Hindlimb muscle (tissue), 1 donor: Measurements from ENCODE around the gene AGMO. TPM values are rescaled to one million over a fixed set of nuclear protein-coding genes. Genes with fewer than 3 reads are reported as not detected.

Experiments
- DNase-seq: peaks from one replicate; pipeline ENCODE4 v3.0.0-alpha.2; 2013
- polyA plus RNA-seq: library from polyadenylated mRNA; unstranded; fragments of 120-200 nt; gene quantifications from one replicate; pipeline ENCODE4 v1.2.1, GENCODE V29; 2013; ENCODE audit not compliant: insufficient read length

AGMO gene
- polyA plus RNA-seq, 1 donor = 0.18 TPM

DNA sequence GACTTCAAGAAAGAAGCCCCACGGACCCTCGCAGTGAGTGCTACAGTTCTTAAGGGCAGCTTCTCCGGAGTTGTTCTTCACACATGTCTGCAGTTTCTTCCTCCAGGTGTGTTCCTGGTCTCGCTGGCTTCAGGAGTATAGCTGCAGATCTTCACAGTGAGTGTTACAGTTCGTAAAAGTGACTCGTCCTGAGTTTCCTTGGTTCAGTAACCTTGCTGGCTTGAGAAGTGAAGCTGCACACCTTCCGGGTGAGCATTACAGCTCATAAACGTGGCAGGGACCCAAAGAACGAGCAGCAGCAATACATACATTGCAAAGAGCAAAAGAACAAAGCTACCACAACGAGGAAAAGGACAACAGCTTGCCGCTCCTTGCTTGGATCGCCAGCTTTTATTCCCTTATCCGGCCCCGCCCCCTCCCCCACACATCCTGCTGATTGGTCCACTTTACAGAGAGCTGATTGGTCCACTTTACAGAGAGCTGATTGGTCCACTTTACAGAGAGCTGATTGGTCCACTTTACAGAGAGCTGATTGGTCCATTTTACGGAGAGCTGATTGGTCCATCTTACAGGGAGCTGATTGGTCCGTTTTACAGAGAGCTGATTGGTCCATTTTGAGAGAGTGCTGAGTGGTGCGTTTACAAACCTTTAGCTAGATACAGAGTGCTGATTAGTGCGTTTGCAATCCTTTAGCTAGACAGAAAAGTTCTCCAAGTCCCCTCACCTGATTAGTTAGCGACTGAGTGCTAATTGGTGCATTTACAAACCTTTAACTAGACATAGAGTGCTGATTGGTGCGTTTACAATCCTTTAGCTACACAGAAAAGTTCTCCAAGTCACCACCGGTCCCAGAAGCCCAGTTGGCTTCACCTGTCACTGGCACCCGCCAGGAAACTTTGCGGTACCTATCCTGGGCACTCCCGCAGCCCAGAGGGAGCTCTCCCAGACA is 165.3 kb downstream of the AGMO start:
- no peak for DNase-seq

DNA sequence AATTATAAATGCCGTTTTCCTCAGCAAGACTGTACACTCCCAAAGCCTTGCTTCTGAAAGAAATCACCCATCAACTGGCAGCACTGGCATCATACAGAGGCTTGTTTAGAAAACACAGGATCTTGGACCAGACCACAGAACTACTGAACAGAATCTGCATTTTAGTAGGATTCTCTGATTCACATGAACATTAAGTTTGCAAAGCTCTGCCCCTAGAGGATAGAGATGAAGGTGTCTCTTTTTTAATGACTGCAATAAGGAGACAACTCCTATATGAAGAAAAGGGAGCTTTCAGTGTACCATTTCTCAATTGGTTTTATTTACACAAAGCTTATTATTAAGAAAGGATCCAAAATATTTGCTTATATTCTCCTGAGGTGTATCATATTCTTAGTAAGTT is 172.7 kb downstream of the AGMO start:
- DNase-seq = no peak

DNA sequence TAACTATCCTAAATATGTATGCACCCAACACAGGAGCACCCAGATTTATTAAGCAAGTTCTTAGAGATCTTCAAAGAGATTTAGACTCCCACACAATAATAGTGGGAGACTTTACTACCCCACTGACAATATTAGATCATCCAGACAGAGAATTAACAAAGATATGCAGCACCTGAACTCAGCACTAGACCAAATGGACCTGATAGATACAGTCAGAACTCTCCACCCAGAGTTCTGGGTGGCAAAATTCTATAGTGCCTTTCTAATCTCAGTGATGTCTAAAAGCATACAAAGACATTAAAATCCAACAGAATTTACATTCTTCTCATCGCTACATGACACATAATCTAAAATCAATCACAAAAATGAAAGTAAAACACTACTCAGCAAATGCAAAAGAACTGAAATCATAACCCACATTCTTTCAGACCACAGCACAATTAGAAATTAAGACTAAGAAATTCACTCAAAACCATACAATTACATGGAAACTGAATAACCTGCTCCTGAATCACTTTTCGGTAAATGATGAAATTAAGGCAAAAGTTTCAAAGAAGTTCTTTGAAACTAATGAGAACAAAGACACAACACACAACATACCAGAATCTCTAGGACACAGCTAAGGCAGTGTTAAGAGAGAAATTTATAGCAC is 183.2 kb downstream of the AGMO start:
- no peak for DNase-seq

DNA sequence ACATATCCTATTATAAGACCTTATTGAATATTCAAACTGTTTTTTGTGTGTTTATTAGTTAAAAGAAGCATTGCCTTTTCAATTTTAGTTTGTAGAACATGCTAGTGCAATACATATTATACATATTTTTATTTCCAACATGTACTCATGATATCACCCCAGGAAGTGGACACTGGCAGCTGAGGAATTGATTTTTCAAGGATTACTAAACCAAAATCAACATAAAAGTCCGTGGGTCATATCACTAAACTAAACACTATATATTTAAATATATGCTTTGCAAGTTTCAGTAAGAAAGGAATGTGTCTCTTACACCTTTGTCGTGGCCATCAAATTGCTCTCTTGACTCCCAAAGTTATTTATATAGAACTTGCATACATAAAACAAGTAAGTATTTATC is 185.2 kb downstream of the AGMO start:
- DNase-seq = no peak

DNA sequence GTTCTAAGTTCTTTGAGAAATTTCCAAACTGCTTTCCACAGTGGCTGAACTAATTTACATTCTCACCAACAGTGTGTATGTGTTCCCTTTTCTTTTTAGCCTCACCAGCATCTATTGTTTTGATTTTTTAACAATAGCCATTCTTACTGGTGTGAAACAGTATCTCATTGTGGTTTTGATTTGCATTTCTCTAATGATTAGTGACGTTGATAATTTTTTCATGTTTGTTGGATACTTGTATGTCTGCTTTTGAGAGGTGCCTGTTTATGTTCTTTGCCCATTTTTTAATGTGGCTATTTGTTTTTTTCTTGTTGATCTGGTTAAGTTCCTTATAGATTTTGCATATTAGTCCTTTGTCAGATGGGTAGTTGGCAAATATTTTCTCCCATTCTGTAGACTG is 191.4 kb downstream of the AGMO start:
- no peak for DNase-seq

DNA sequence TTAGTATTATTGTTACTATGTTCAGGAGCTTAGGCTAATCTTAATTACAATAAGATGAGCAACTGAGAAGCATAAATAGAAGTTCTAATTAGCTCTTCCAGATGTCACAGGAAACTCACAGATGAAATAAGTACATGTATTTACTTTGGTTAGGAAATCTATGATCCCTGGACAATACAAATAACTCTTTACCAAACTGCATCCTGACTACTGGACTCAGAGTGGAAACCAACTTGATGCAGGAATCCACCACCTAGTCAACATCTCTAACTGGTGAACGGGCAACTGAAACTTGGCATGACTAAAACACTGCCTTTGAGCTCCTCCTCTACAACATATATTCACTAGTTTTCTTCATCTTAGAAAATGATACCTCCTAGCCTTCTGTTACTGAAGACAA is 193.2 kb downstream of the AGMO start:
- no peak for DNase-seq

DNA sequence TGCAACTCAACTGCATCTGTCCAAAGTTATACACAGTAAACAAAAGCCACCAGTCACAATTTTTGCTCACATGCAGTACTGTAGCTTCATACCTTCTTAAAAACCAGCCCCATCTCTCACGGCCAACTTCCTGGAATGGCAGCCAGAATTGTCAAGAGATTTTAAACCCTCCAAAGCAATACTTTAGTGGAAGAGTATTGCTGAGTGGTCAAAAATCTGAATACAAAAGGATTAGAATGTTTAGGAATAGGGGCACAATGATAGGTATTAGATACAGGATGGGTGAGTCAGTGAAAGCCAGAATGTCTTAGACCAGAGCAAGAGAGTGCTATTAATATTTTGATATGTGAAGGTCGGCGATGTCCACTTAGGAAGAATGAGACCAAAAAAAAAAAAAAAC is 193.9 kb downstream of the AGMO start:
- DNase-seq = no peak

DNA sequence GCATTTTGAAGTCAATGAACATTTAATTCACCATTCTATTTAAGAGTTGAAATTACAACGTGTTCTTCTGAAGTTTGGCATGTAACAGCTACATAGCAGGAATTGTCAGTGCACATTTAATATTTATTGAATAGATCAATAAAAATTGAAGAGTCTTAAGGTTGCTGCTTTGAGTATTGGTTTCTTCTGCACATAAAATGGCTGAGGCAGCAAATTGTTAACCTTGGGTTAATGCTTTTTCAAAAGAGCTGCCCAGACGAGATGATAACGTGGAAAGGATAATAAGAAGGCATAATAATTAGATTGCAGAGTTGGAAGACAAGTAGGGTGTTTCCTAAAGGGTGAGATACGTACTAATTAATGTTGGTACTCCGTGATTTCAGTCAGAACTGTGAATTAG is 203.7 kb downstream of the AGMO start:
- DNase-seq = no peak

DNA sequence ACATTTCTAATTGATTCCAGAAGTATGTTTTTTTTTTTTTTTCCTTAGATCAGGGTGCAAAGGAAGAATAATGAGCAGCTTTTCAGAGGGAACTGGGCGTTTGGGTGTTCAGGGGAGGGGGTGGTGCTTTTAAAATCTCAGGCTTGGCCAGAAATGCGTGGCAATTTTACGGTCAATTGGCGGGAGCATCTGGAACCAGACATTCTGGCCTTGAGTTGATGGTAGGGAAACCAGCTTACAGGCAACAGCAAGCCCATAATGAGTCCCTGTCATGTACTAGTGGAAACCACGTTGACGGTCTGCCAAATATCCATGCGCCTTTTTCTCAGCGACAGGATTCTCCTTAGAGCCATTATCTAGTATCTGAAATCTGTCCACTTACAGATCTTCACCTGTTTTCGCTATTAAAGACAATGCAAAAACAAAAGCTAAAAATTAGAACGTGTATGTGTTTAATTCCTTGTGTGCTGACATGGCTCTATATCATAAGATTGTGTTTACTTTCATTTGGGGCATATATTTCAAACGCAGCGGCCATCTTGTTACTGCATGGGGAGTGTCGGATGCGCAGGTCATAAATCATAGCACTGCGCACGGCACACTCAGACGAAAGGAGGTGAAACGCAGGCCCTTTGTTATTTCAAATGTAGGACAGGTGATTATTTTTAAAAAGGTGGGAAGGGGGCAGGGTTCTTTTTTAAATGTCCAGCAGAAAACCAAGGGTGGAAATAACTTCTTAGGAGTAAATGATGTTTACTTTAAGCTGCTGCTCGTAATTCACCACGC is 209.2 kb downstream of the AGMO start:
- peak; percentile 19 for DNase-seq

DNA sequence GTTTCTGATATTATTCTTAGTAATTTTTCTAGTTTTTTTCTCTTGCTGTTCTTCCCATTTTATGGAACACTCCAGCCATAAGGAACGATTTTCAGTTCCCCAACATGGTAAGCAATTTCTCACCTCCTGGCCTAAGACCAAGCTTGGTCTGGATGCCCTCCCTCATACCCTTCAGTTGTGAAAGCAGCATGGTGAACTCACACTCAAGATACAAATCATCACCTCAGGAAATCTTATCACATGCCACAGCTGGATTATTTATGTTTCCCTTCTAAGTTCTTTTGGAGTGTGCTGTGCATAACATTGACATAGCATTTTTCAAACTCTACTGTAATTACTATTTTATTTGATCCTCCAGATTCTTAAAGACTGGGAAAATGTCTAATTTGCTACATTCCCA is 216.6 kb downstream of the AGMO start:
- DNase-seq = no peak

DNA sequence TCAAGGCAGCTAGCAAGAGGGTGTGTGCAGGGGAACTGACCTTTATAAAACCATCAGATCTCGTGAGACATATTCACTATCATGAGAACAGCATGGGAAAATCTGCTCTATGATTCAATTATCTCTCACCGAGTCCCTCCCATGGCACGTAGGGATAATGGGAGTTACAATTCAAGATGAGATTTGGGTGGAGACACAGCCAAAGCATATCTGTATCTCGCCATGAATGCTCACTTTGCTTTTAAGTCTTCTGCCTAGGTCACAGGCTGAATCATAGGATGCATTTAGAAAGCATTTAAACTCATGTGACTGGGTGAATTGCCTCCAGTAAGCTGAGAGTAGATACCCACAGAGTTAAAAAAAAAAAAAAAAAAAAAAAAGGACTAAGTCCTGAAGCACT is 220.0 kb downstream of the AGMO start:
- DNase-seq = no peak

DNA sequence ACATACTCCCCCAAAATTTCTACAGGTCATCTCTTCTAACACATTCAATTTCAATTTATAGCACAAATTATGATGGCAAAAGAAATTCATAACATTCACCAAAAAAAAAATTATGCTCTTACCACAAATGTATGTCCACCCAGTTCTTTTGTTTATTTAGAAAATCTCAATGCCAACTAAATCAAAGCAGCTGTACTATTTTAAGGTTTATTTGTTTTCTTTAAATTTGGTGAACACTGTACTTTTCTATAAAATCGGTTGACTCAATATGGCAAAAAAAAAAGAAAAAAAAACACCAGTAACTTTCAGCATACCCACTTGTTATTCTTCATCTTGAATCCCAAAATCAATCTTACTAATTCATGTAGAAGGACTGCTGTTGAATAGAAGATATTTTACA is 225.7 kb downstream of the AGMO start:
- DNase-seq = no peak

DNA sequence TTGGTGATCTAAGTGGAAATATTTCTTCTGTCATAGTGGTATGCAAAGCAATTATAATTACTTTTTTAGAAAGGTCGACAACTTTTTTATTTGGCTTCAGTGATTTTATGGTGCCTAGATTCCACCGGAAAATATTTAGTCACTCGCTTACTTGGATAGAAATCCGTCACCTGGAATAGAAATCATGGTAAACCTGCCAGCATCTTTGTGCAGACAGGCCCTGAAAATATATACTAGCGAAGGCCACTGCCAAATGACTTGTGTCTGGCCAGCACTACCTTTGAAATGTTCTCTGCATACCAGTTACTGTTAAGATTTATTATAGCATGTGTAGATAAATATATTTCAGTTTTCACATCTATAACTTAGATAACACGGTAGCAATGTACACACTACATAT is 226.4 kb downstream of the AGMO start:
- peak; percentile 76 for DNase-seq

DNA sequence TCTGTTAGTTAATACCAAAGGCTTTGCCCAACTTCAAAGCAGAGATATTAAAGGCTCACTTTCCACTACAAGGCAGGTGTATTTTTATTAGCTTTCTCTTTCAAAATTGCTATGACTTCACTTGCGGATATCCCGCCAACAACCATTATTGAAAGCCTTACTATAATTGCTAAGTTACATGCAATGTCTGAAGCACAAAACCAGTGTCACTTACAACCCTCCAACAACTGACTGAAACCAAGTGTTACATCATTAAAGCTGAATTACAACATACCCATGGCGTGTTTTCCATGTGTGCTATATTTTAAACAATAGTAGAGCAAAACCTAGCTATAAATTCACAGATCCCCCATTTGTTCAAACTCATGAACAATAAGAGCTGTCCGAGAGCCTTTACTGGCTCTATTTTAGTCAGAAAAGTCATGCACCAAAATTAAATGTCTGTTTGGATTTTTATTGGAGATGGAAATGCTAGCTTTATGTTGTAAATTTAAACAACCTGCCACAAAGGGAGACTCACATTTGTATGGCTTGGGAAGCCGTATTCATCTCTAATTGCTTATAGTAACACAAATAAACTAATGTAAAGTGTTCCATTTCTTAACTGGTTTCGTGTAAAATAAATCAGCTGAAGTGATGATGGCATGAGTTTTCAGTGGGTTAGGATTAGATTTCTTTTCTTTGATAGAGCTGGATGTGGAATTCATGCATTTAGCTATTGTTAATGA is 227.1 kb downstream of the AGMO start:
- no peak for DNase-seq

DNA sequence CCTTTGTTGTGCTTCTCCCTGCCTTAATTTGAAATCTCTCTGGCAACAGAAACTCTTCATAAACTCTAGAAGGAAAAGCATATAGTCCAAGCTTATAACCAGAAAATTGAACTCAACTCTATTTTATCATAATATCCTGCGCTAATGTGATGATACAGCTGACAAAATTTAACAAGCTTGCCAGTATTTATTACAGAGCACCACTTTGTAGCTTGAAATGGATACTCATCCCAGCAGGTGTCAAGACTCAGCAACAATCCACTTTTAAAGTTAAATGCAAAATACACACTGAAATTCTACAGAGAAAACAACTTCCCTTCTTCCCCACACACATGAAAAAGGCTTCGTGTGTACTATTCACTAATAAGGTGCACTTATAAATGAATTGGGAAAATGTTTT is 228.9 kb downstream of the AGMO start:
- no peak for DNase-seq

DNA sequence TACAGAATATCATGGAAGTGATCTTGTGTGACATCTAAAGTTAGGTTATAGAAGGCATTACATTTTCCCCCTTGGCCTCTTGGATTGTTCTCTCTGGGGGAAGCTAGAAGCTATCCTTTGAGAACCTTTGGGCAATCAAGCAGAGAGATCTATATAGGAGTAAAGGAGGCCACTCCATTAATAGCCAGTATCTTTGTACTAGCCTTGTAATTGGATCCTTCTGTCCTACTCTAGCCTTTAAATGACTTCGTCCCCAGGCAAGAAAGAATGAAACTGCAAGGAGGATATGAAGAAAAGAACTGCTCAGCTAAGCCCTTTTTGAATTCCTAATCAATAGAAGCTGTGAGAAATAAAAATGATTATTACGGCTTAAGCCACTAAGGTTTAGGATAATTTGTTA is 230.9 kb downstream of the AGMO start:
- DNase-seq = no peak

DNA sequence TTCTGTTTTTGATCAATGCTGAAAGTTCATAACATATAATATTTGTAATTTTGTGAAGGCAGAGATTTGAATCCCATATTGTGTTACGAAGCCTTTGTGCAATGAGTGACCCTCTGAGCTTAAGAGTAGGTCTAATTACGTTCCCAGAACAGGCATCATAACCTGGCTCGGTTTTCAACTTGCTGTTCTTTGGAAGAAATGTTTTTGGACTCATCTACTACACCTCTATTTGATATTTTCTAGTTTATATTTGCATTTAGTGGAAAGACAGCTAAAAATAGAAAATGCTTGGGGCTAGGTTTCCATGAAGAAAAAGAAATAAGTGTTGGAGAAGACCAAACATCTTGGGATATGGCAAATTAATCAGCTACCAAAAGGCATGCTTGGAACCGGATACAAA is 234.8 kb downstream of the AGMO start:
- DNase-seq = no peak

DNA sequence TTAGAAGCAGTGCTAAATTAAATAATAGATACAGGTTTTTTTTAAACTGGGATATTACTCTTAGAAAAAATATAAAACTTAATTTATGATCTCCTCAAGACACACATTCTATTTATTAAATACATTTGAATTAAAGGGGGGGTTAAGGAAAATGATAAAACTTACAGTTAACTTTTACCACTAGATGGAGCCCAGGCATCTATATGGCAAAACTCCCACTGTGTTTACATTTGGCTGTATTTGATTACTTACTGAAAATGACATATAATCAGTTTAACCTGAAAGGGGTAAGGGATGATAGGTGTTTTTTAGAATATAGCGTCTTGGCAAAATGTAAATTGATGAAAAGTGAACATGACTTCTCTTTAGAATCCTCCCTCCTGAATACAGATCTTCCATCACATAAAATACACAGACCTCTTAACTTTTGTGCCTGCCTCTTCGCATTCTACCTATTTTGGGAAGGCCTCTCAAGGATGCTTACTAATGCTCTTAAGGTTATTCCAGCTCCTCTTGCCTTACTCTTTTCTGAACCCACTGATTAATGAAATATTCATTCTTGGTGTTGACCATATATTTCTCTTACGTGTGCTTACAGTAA is 235.7 kb downstream of the AGMO start:
- DNase-seq = no peak

DNA sequence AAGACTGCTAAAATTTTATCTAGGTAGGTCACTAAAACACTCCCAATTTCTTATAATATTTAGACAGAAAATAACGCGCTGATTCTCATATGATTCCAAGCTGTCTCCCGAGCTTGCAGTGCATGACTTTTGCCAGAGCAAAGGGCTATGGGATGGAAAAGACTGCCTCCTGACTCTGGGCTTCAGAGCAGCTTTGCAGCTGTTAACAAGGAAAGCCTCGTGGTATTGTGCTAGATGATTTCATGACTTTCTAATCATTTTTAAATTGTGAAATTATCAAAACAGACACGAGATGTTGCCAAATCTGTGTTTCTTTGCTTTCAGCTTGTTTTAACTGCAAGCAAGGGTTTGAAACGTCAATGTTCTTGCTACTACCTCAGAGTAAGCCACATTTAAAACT is 238.3 kb downstream of the AGMO start:
- DNase-seq = no peak

DNA sequence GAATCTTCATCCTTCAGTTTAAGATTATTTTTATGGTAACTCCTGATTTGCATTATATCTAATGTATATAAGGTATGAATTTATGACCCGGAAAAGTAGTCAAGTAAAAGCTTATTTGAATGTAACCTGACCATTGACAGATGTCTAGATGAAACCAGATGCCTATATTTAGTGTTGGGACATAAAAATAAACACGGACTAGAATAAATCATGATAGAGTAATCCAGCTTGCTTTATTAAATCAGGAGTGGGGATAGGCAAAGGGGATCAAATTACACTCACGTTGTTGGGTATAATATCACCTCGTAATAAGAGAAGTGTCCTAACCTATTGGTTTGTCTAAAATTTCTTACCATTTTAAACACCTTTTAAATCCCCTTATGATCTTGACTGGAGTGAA is 244.6 kb downstream of the AGMO start:
- DNase-seq = no peak

DNA sequence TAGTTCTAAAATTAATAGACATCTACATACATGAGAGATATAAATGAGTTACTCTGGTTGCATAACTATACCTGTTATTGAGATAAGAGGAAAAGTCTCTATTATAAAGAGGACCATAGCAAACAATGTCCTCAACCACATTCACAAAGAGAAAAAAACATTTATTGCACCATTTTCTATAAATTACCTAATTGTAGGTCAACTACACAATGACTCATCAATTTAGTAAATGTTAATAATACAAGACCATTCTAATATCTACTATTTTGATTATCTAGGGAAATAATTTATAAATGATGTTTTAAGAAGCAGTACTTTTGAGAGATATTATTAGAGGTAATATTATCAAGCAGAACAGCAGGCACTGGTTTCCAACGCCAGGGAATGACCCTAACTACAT is 246.1 kb downstream of the AGMO start:
- no peak for DNase-seq

DNA sequence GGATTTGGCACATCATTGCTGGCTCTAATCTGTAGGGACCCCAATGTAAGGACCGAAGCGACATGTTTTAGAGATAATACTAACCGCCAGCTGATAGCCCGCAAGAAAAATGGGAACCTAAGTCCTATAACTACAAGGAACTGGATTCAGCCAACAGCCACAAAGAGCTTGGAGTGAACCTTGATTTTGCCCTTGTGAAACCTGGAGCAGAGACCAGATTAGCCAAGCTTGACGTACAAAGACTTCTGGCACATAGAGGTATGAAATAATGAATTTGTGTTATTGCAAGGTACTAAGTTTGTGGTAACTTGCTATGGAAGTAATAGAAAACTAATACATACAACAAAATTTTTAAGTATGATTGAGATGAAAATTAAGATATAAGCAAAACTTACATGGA is 246.9 kb downstream of the AGMO start:
- no peak for DNase-seq
